AG09309 (cell line): ENCODE data around the gene PHF2.

ENCODE experiments used
- DNase-seq: peaks from one replicate; pipeline ENCODE4 v3.0.0-alpha.2; 2010; ENCODE audit warnings: low read depth
- H3K4me3 ChIP-seq: 2 replicates; pipeline ENCODE4 v1.5.1; 2011; ENCODE audit warnings: mild to moderate bottlenecking, low read depth, low read length, moderate library complexity; ENCODE audit not compliant: control insufficient read depth
- CTCF ChIP-seq: IDR thresholded peaks from 2 replicates; pipeline ENCODE4 v1.5.1; 2011; ENCODE audit warnings: mild to moderate bottlenecking, low read depth, low read length, inconsistent platforms; ENCODE audit not compliant: insufficient read depth, control insufficient read depth; ENCODE audit errors: missing control alignments

PHF2 gene

GRCh38 chr9:93684806-93685543 is 108.6 kb downstream of the PHF2 start:
- DNase-seq, result no peak
- peak; percentile 13 for TF ChIP-seq CTCF
- no peak overlapping the region for H3K4me3 ChIP-seq

- H3K4me3 ChIP-seq, result no peak overlapping the region
- TF ChIP-seq CTCF, result no peak
- DNase-seq, result no peak
Observed at GRCh38 chr9:93686127-93686879, 109.9 kb downstream of the PHF2 start.

- DNase-seq, result no peak
- TF ChIP-seq CTCF, result no peak
- no peak overlapping the region for H3K4me3 ChIP-seq
Observed at GRCh38 chr9:93686880-93687236, 110.5 kb downstream of the PHF2 start.

GRCh38 chr9:93690618-93691017 is 114.2 kb downstream of the PHF2 start:
- no peak for TF ChIP-seq CTCF
- DNase-seq, result no peak
- no peak overlapping the region for H3K4me3 ChIP-seq

GRCh38 chr9:93693129-93693528 is 116.7 kb downstream of the PHF2 start:
- no peak for TF ChIP-seq CTCF
- DNase-seq, result no peak
- no peak overlapping the region for H3K4me3 ChIP-seq

GRCh38 chr9:93697352-93698139 is 121.2 kb downstream of the PHF2 start:
- no peak for TF ChIP-seq CTCF
- no peak for DNase-seq
- H3K4me3 ChIP-seq, result no peak overlapping the region
